Breast epithelium (tissue), 3 donors: ENCODE results near the gene KLF17.

Source experiments
- POLR2A ChIP-seq: fragments of 450-650 bp; IDR thresholded peaks from one replicate; pipeline ENCODE4 v1.6.1; 2016; ENCODE audit warnings: antibody characterized with exemption, mild to moderate bottlenecking, moderate library complexity
- TF ChIP-seq, protein P1 (sequence below), 3 donors: fragments of 450-650 bp; IDR thresholded peaks; one replicate each; pipeline ENCODE4 v1.5.1; 2016 to 2017; ENCODE audit warnings: antibody characterized with exemption in 3 of 3, mild to moderate bottlenecking in 3 of 3, moderate library complexity in 3 of 3

DNA sequence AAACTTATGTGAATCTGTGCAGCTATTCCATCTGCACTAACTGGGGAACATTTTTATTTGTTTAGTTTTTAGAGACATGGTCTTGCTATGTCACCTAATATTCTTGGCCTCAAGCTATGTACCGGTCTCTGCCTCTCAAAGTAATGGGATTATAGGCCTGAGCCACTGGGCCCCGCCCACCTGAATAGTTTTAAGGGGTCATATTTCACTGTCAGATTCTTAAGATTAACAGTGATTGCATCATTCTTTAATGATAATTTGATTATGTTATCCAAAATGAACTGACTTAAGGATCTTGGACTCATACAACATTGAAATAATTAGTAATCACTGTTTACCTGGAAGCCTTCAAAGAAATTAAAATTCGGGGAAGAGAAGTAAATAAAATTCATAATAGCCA, 35.4 kb downstream of the KLF17 start:
- TF ChIP-seq, protein P1, sequence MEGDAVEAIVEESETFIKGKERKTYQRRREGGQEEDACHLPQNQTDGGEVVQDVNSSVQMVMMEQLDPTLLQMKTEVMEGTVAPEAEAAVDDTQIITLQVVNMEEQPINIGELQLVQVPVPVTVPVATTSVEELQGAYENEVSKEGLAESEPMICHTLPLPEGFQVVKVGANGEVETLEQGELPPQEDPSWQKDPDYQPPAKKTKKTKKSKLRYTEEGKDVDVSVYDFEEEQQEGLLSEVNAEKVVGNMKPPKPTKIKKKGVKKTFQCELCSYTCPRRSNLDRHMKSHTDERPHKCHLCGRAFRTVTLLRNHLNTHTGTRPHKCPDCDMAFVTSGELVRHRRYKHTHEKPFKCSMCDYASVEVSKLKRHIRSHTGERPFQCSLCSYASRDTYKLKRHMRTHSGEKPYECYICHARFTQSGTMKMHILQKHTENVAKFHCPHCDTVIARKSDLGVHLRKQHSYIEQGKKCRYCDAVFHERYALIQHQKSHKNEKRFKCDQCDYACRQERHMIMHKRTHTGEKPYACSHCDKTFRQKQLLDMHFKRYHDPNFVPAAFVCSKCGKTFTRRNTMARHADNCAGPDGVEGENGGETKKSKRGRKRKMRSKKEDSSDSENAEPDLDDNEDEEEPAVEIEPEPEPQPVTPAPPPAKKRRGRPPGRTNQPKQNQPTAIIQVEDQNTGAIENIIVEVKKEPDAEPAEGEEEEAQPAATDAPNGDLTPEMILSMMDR (IDR thresholded peaks at IDR 0.05), result no peak
- TF ChIP-seq POLR2A, result no peak
